K562 treated with DMSO at 1 percent for 4 hours (cell line): Measurements from ENCODE around the gene SELP. TPM values are rescaled to one million over a fixed set of nuclear protein-coding genes. Genes with fewer than 3 reads are reported as not detected.

Source experiments
- total RNA-seq: library from RNA; unstranded; fragments of 300-600 nt; gene quantifications from 2 replicates; pipeline ENCODE4 v1.2.3, GENCODE V29; 2022; ENCODE audit not compliant: insufficient read depth

The SELP gene
- total RNA-seq: not detected in 2 replicates

DNA sequence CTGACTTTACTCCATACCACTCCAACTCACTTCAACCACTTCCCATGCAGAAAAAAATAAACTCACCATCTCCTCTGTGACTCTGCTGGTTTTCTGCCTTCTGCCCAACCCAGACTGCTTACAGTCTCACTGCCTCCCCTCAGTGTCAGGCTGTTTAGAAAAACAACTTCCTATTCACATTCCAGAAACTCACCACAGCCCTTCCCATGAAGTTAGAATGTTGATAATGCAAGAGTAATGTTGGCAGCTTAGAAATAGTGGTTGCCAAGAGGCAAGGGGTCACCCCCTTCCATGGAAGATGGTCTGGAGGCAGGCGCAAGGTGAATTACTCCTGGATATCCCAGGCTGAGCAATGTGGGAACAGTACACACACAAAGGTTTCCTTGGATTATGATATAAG lies at the start of gene SELP:
Gene SELP (minus strand): TSS at position 119 of the 400 bp plus-strand sequence. CDS start 50 bp downstream, at position 69.

DNA sequence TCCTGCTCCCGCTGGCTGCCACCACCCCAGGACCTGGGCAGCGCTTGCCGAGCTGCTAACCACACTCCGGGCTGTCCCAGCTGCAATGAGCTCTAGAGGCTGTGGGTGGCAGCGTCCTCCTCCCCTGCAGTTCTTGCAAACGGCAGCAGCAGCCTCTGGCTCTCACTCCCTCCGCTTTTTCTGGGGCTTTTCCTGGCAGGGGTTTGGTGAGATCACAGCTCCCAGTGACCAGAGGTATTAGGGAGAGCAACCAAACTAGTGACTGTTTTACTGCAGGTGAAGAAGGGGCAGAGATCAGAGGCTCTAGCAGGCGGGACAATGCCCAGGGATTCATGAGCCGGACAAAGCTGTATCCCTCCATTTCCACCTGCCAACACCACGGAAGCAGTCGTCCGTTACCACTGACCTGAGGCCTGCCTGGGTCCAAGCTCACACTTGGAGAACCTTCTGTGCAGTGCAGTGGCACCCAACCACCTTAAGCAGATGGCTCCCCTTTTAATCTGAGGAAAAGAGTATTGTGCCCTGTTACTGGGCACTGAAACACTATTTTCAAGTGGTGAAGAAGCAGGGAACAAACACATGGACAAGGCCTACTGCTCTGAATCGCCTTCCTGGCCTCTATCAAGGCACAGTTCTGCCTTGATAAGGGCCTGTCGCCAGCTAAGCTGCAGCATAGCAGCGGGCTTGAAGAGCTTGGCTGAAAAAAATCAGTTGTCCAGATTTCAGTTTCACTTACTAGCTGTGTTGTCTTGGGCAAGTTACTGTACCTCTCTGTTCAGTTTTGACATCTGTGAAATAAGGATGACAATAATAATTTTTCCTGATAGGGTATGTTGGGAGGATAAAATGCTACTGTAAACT lies 43.3 kb downstream of the SELP start, which contains the start of gene F5:
Gene F5 (minus strand): TSS at position 87 of the 861 bp plus-strand sequence. CDS start 95 bp downstream, outside the sequence.

Other genes with a start within 250 kb of the SELP start
- gene CCDC181, start 202.7 kb downstream of the SELP start, total RNA-seq: not detected in 2 replicates
- gene SLC19A2, start 144.2 kb downstream of the SELP start, total RNA-seq: 11.8 and 12.8 TPM in 2 replicates
- gene F5, start 43.6 kb downstream of the SELP start, total RNA-seq: not detected in 2 replicates
- gene SELL, start 81.5 kb upstream of the SELP start, total RNA-seq: not detected in 2 replicates
- gene SELE, start 104.0 kb upstream of the SELP start, total RNA-seq: not detected in 2 replicates
- gene METTL18, start 164.8 kb upstream of the SELP start, total RNA-seq: 3.3 and 4.4 TPM in 2 replicates